GM12874 (cell line): ENCODE measurements around the gene AQP9.

ENCODE experiments used
- CTCF ChIP-seq: IDR thresholded peaks from 2 replicates; pipeline ENCODE4 v1.5.1; 2011; ENCODE audit warnings: low read depth, mild to moderate bottlenecking, control low read depth, low read length, moderate library complexity; ENCODE audit not compliant: insufficient read depth

The AQP9 gene

GRCh38 chr15:58233341-58233740 is 95.2 kb downstream of the AQP9 start:
- TF ChIP-seq CTCF: no peak
